GM12878 (cell line): ENCODE results near the gene CREG1. TPM values are rescaled to one million over a fixed set of nuclear protein-coding genes. Genes with fewer than 3 reads are reported as not detected.

ENCODE experiments used
- ATAC-seq: fragments of 200-7000 bp; cut with Tn5 transposase; 3 replicates; pipeline ENCODE4 v1.9.1; 2020; ENCODE audit warnings: mild to moderate bottlenecking, moderate library complexity
- BruUV-seq: library from RNA; stranded (reverse); fragments of 400-500 nt; replicated peaks from 2 replicates; lab custom pipeline; 2021; lab: Mats Ljungman, UMichigan
- CTCF ChIA-PET: fragments of 300-600 bp; sonication (Branson Sonifier 250); formaldehyde crosslinking; extraction: SDS; loops from one replicate; lab custom pipeline; 2021; ENCODE audit warnings: inconsistent platforms; lab: Yijun Ruan, JAX
- POLR2A ChIA-PET: fragments of 350-600 bp; formaldehyde crosslinking; extraction: SDS; loops from one replicate; lab custom pipeline; 2021; ENCODE audit warnings: inconsistent platforms; lab: Charles Lee
- RAD21 ChIA-PET: fragments of 300-600 bp; sonication (Branson Sonifier 250); formaldehyde crosslinking; loops from one replicate; lab custom pipeline; 2023; ENCODE audit warnings: antibody characterized with exemption; ENCODE audit not compliant: unreplicated experiment; lab: Charles Lee
- SMC1A ChIA-PET: fragments of 300-600 bp; sonication (Branson Sonifier 250); formaldehyde crosslinking; loops from one replicate; lab custom pipeline; 2023; ENCODE audit not compliant: unreplicated experiment, uncharacterized antibody; lab: Charles Lee
- DNase-seq: peaks from one replicate; pipeline ENCODE4 v3.0.0-alpha.2; 2011; ENCODE audit warnings: low read depth, low spot score
- FAIRE-seq: peaks from 3 replicates; lab custom pipeline; 2011; peaks lifted over from hg19 to GRCh38; lab: Jason Lieb, UNC
- H2AFZ ChIP-seq: 2 replicates; pipeline ENCODE4 v1.6.0; 2011; ENCODE audit warnings: low read depth, low read length, control low read depth; ENCODE audit not compliant: control insufficient read depth
- H3K27ac ChIP-seq: 2 replicates; pipeline ENCODE4 v1.5.1; 2011; ENCODE audit warnings: control low read depth; ENCODE audit not compliant: control insufficient read depth, insufficient read depth
- H3K27me3 ChIP-seq, 2 experiments: replicated peaks in 1 of 2; 2 replicates each; pipeline versions ENCODE4 v1.6.0 to v1.6.1; 2011; ENCODE audit warnings: low read length in 1 of 2; ENCODE audit not compliant: control insufficient read depth in 2 of 2, insufficient read depth in 2 of 2
- H3K36me3 ChIP-seq, 2 experiments: 2 replicates each; pipeline ENCODE4 v1.5.1; 2011; ENCODE audit warnings: low read length in 1 of 2; ENCODE audit not compliant: control insufficient read depth in 2 of 2, insufficient read depth in 2 of 2
- H3K4me1 ChIP-seq: 2 replicates; pipeline ENCODE4 v1.6.1; 2011; ENCODE audit warnings: mild to moderate bottlenecking, low read length, moderate library complexity, mixed read lengths; ENCODE audit not compliant: control insufficient read depth, insufficient read depth
- H3K4me2 ChIP-seq: 2 replicates; pipeline ENCODE4 v1.6.0; 2011; ENCODE audit warnings: control low read depth; ENCODE audit not compliant: control insufficient read depth, insufficient read depth
- H3K4me3 ChIP-seq: fragments of 200-600 bp; sonication (generic); 2 replicates; pipeline ENCODE4 v1.5.1; 2016
- H3K79me2 ChIP-seq: 2 replicates; pipeline ENCODE4 v1.6.0; 2011; ENCODE audit warnings: low read length; ENCODE audit not compliant: control insufficient read depth, insufficient read depth
- H3K9ac ChIP-seq: 2 replicates; pipeline ENCODE4 v1.8.0; 2011; ENCODE audit warnings: low read length, control low read depth, mixed read lengths; ENCODE audit not compliant: control insufficient read depth, insufficient read depth
- H3K9me3 ChIP-seq: replicated peaks from 3 replicates; pipeline ENCODE4 v1.5.1; 2011; ENCODE audit warnings: mild to moderate bottlenecking, low read length; ENCODE audit not compliant: control insufficient read depth, insufficient read depth
- H4K20me1 ChIP-seq: 2 replicates; pipeline ENCODE4 v1.6.0; 2011; ENCODE audit not compliant: control insufficient read depth, insufficient read depth
- BMI1 ChIP-seq: fragments of 450-650 bp; IDR thresholded peaks from 2 replicates; pipeline ENCODE4 v1.6.1; 2016; ENCODE audit warnings: mild to moderate bottlenecking, moderate library complexity, borderline replicate concordance
- BRCA1 ChIP-seq: IDR thresholded peaks from 2 replicates; pipeline ENCODE4 v1.6.1; 2011; ENCODE audit warnings: low read depth, low read length, improper control_type of control experiment
- CREB1 ChIP-seq: IDR thresholded peaks from 2 replicates; pipeline ENCODE4 v1.6.1; 2012; ENCODE audit warnings: low read depth, mild to moderate bottlenecking, inconsistent platforms
- EED ChIP-seq: sonication (generic); IDR thresholded peaks from 2 replicates; pipeline ENCODE4 v1.6.1; 2016; ENCODE audit warnings: antibody characterized with exemption, low read depth
- ELK1 ChIP-seq: IDR thresholded peaks from 2 replicates; pipeline ENCODE4 v1.6.1; 2012; ENCODE audit warnings: low read depth, low read length, improper control_type of control experiment
- MYC ChIP-seq: IDR thresholded peaks from 2 replicates; pipeline ENCODE4 v1.6.1; 2011; ENCODE audit warnings: mild to moderate bottlenecking, low read length, moderate library complexity, inconsistent platforms; ENCODE audit not compliant: insufficient read depth, insufficient replicate concordance, insufficient read length, severe bottlenecking
- NR2C1 ChIP-seq: fragments of 450-650 bp; IDR thresholded peaks from 2 replicates; pipeline ENCODE4 v1.6.1; 2017; ENCODE audit warnings: antibody characterized with exemption, mild to moderate bottlenecking, moderate library complexity
- PRDM15 ChIP-seq: fragments of 450-650 bp; formaldehyde crosslinking; IDR thresholded peaks from 2 replicates; pipeline ENCODE4 v1.4.0; 2020; ENCODE audit warnings: mild to moderate bottlenecking, moderate library complexity
- SUPT20H ChIP-seq: IDR thresholded peaks from 2 replicates; pipeline ENCODE4 v1.6.1; 2011; ENCODE audit warnings: low read depth, mild to moderate bottlenecking, low read length, moderate library complexity, borderline replicate concordance; ENCODE audit not compliant: control insufficient read depth
- TCF3 ChIP-seq: IDR thresholded peaks from 2 replicates; pipeline ENCODE4 v1.6.1; 2012; ENCODE audit warnings: low read depth, mild to moderate bottlenecking, low read length, borderline replicate concordance; ENCODE audit not compliant: insufficient read depth
- ZNF274 ChIP-seq: IDR thresholded peaks from one replicate; pipeline ENCODE4 v1.8.0; 2011; ENCODE audit not compliant: insufficient read length, insufficient read depth
- in situ Hi-C: fragments of 300-500 bp; cut with MboI; formaldehyde crosslinking; loops from 9 replicates; pipeline ENCODE4 v1.14.3; 2018; ENCODE audit warnings: mixed read lengths
- intact Hi-C: fragments of 100-400 bp; cut with micrococcal nuclease; formaldehyde crosslinking; loops from one replicate; pipeline ENCODE4 v1.14.2; 2022; ENCODE audit not compliant: unreplicated experiment
- polyA plus RNA-seq, 11 experiments: library from polyadenylated mRNA; depleted of rRNA in 4 of 11; unstranded in 6 of 11; stranded (reverse) in 5 of 11; fragments of >200 nt; fragmentation: Nextera tagmentation in 4 of 11; fragmentation: Illumina TruSeq in 1 of 11; extraction: Ambion mirVana in 4 of 11; extraction: Trizol in 1 of 11; gene quantifications; 1 replicate in 1 of 11; 2 replicates in 10 of 11; pipeline versions ENCODE4 v1.2.1 to v1.2.3, GENCODE V29; 2011 to 2016; ENCODE audit warnings: inconsistent platforms in 2 of 11, missing spikeins in 2 of 11, low read depth in 1 of 11
- total RNA-seq, 4 experiments: library from RNA; depleted of rRNA in 3 of 4; stranded (reverse); fragments of >200 nt in 3 of 4; fragmentation: Illumina TruSeq in 1 of 4; extraction: Trizol in 1 of 4; gene quantifications; 2 replicates each; pipeline versions ENCODE4 v1.2.1 to v1.2.3, GENCODE V29; 2013 to 2021
- TF ChIP-seq, protein P1 (sequence below): fragments of 150-350 bp; IDR thresholded peaks from 2 replicates; pipeline ENCODE4 v1.6.1; 2016; ENCODE audit warnings: low read depth, low read length
- TF ChIP-seq, protein P2 (sequence below): fragments of 450-650 bp; IDR thresholded peaks from 2 replicates; pipeline ENCODE4 v1.6.1; 2017; ENCODE audit warnings: low read depth, mild to moderate bottlenecking, moderate library complexity

The CREG1 gene
- total and polyA plus RNA-seq, 10 of the 15 experiments (the other 5 are each of a cell fraction or from before 2014, with no cell fraction given), result 5.3 to 43.8 (median 22.1) TPM

DNA sequence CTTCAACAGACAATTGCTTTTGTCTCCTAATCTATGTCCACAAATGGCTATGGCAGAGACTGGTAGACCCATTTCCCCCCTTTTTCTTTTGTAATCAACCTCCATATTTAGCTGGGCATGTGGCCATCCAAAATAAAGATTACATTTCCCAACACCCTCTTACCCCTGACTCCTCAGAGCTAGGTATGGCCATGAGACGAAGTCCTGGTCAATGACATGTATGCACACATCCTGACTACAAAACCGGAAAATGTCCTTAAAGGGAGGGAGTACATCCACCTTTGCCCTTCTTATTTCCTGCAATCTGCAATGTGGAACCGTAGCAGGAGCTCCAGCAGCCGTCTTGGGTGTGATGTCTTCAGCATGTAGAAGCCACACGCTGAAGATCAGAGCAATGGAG, 40.3 kb upstream of the CREG1 start (continued):
- TF ChIP-seq PRDM15 (CRISPR knock-in tag), result no peak
- no peak for TF ChIP-seq NR2C1
- no peak for TF ChIP-seq CREB1
- TF ChIP-seq MYC, result no peak
- no peak for TF ChIP-seq BMI1

DNA sequence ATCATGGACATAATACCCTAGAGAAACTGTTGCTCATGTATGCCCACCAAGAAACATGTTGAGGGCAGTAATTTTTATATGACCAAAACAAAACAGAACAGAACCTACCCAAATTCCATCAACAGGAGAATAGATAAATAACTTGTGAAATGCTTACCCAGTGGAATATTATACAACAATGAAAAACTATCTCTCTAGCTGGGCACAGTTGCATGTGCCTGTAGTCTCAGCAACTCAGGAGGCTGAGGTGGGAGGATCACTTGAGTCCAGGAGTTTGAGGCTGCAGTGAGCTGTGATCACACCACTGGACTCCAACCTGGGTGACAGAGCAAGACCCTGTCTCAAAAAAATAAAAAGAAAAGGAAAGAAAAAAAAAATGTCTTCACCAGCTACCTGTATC, 38.9 kb upstream of the CREG1 start:
- FAIRE-seq (no peak), ATAC-seq (no peak), DNase-seq (no peak)
- Histone ChIP-seq H3K27ac (no peak overlapping the region), H3K9ac (no peak overlapping the region), H4K20me1 (no peaks in the 10 kb centered on the region), H3K4me1 (no peaks in the 10 kb centered on the region), H3K27me3 (no peaks in the 10 kb centered on the region), H2AFZ (no peak overlapping the region), H3K79me2 (no peaks in the 10 kb centered on the region), H3K36me3 (no peaks in the 10 kb centered on the region), H3K4me3 (no peak overlapping the region), H3K9me3 (no peaks in the 10 kb centered on the region; the same call in 2 of the 3 replicates), H3K4me2 (no peak overlapping the region)
- intact Hi-C loops (no loop called here), in situ Hi-C loops (no loop called here)
- ChIA-PET CTCF (interaction anchor here (0.9 kb wide), 1 partner anchor 96 kb away, joined by 4 read pairs; no protein-coding TSS in a partner anchor), RAD21 (no interaction called here), SMC1A (interaction anchor here (0.6 to 2.6 kb wide), 4 partner anchors 37 to 333 kb away, joined by 3 to 9 read pairs (median 4); no protein-coding TSS in a partner anchor), POLR2A (no interaction called here)
- BruUV-seq, result no TSS peak
- TF ChIP-seq BRCA1 (no peak), ELK1 (no peak), TCF3 (no peak), ZNF274 (no peak), SUPT20H (no peak), EED (no peak)
- TF ChIP-seq, protein P1, sequence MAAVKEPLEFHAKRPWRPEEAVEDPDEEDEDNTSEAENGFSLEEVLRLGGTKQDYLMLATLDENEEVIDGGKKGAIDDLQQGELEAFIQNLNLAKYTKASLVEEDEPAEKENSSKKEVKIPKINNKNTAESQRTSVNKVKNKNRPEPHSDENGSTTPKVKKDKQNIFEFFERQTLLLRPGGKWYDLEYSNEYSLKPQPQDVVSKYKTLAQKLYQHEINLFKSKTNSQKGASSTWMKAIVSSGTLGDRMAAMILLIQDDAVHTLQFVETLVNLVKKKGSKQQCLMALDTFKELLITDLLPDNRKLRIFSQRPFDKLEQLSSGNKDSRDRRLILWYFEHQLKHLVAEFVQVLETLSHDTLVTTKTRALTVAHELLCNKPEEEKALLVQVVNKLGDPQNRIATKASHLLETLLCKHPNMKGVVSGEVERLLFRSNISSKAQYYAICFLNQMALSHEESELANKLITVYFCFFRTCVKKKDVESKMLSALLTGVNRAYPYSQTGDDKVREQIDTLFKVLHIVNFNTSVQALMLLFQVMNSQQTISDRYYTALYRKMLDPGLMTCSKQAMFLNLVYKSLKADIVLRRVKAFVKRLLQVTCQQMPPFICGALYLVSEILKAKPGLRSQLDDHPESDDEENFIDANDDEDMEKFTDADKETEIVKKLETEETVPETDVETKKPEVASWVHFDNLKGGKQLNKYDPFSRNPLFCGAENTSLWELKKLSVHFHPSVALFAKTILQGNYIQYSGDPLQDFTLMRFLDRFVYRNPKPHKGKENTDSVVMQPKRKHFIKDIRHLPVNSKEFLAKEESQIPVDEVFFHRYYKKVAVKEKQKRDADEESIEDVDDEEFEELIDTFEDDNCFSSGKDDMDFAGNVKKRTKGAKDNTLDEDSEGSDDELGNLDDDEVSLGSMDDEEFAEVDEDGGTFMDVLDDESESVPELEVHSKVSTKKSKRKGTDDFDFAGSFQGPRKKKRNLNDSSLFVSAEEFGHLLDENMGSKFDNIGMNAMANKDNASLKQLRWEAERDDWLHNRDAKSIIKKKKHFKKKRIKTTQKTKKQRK, result no peak
- TF ChIP-seq, protein P2, sequence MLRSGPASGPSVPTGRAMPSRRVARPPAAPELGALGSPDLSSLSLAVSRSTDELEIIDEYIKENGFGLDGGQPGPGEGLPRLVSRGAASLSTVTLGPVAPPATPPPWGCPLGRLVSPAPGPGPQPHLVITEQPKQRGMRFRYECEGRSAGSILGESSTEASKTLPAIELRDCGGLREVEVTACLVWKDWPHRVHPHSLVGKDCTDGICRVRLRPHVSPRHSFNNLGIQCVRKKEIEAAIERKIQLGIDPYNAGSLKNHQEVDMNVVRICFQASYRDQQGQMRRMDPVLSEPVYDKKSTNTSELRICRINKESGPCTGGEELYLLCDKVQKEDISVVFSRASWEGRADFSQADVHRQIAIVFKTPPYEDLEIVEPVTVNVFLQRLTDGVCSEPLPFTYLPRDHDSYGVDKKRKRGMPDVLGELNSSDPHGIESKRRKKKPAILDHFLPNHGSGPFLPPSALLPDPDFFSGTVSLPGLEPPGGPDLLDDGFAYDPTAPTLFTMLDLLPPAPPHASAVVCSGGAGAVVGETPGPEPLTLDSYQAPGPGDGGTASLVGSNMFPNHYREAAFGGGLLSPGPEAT, result no peak
